Calu3 (cell line): Measurements from ENCODE around the gene GRID2. TPM values are rescaled to one million over a fixed set of nuclear protein-coding genes. Genes with fewer than 3 reads are reported as not detected.

Source experiments
- BruUV-seq: library from RNA; stranded (reverse); fragments of 400-500 nt; replicated peaks from 2 replicates; lab custom pipeline; 2021; lab: Mats Ljungman, UMichigan
- CTCF ChIA-PET: fragments of 300-600 bp; sonication (Branson Sonifier 250); formaldehyde crosslinking; loops from one replicate; lab custom pipeline; 2022; ENCODE audit warnings: antibody characterized with exemption; lab: Charles Lee
- DNase-seq: peaks from one replicate; pipeline ENCODE4 v3.0.0; 2022
- H3K27ac Mint-ChIP-seq: one replicate; pipeline ENCODE4 v1.8.0; 2022; ENCODE audit warnings: mixed read lengths; ENCODE audit not compliant: unreplicated experiment
- H3K27me3 Mint-ChIP-seq: one replicate; pipeline ENCODE4 v1.8.0; 2022; ENCODE audit warnings: mixed read lengths; ENCODE audit not compliant: unreplicated experiment
- H3K36me3 Mint-ChIP-seq: one replicate; pipeline ENCODE4 v1.8.0; 2022; ENCODE audit warnings: mild to moderate bottlenecking, moderate library complexity, mixed read lengths; ENCODE audit not compliant: insufficient read depth, unreplicated experiment
- H3K4me1 Mint-ChIP-seq: one replicate; pipeline ENCODE4 v1.8.0; 2022; ENCODE audit warnings: mild to moderate bottlenecking, low read depth, mixed read lengths; ENCODE audit not compliant: unreplicated experiment
- H3K4me3 Mint-ChIP-seq: one replicate; pipeline ENCODE4 v1.8.0; 2022; ENCODE audit warnings: mild to moderate bottlenecking, low read depth, moderate library complexity, mixed read lengths; ENCODE audit not compliant: unreplicated experiment
- H3K9me3 Mint-ChIP-seq: one replicate; pipeline ENCODE4 v1.8.0; 2022; ENCODE audit warnings: low read depth, mixed read lengths; ENCODE audit not compliant: unreplicated experiment
- intact Hi-C: fragments of 100-400 bp; cut with micrococcal nuclease; formaldehyde crosslinking; loops from one replicate; pipeline ENCODE4 v1.10.0; 2022; ENCODE audit not compliant: unreplicated experiment
- total RNA-seq: library from RNA; stranded (reverse); gene quantifications from 2 replicates; pipeline ENCODE4 v1.2.3, GENCODE V29; 2022
- TF ChIP-seq, protein P1 (sequence below): fragments of 200-600 bp; IDR thresholded peaks from one replicate; pipeline ENCODE4 v1.8.0; 2022; ENCODE audit warnings: antibody characterized with exemption; ENCODE audit not compliant: unreplicated experiment

Gene GRID2
- total RNA-seq, 1 experiment from 2014 or later, result not detected

DNA sequence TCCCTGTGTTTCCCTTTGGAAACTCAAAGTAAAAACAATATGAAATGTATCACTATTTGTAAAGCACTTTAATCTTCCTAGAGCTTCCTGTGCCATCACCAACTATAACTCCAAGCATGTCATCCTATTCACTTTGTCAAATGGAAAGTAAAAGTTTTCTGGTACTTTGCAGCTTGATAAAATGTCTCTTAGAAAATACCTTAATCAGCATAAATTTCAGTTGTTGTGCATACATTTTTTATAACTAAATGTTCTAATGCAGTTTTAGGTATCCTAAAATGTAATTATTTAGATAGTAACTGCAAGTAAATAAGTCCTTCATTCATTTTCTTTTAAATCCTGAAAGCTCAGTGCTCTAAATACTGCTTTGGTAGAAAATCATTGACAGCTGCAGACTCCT lies 558.7 kb downstream of the GRID2 start:
- H3K4me3 Mint-ChIP-seq, result no peak overlapping the region
- no peak for DNase-seq
- H3K4me1 Mint-ChIP-seq, result no peaks in the 10 kb centered on the region
- no peaks in the 10 kb centered on the region for H3K36me3 Mint-ChIP-seq
- BruUV-seq, result no TSS peak
- TF ChIP-seq, protein P1, sequence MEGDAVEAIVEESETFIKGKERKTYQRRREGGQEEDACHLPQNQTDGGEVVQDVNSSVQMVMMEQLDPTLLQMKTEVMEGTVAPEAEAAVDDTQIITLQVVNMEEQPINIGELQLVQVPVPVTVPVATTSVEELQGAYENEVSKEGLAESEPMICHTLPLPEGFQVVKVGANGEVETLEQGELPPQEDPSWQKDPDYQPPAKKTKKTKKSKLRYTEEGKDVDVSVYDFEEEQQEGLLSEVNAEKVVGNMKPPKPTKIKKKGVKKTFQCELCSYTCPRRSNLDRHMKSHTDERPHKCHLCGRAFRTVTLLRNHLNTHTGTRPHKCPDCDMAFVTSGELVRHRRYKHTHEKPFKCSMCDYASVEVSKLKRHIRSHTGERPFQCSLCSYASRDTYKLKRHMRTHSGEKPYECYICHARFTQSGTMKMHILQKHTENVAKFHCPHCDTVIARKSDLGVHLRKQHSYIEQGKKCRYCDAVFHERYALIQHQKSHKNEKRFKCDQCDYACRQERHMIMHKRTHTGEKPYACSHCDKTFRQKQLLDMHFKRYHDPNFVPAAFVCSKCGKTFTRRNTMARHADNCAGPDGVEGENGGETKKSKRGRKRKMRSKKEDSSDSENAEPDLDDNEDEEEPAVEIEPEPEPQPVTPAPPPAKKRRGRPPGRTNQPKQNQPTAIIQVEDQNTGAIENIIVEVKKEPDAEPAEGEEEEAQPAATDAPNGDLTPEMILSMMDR, result no peak
- no peaks in the 10 kb centered on the region for H3K27me3 Mint-ChIP-seq
- H3K9me3 Mint-ChIP-seq, result no peaks in the 10 kb centered on the region
- no peak overlapping the region for H3K27ac Mint-ChIP-seq
- intact Hi-C loops, result no loop called here
- CTCF ChIA-PET, result no interaction called here

DNA sequence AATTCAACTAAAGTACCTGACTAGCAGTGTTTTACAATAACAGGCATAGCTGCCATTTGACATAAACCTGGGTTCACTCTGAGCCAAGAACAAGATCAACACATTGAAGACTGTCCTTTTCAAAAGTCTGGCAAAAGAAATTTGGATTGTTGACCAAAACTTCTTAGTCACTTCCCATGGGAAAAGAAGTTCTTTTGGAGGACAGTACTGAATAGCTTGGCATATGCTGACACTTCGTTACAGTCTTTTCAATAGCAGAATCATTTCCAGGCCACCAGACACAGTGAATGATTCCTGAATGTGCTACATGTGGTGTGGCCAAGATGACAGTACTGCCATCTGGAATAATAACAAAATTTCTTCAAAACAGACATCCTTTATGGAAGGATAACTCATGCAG lies 560.3 kb downstream of the GRID2 start:
- Mint-ChIP-seq H3K4me1 (no peaks in the 10 kb centered on the region), H3K27me3 (no peaks in the 10 kb centered on the region), H3K4me3 (no peak overlapping the region), H3K9me3 (no peaks in the 10 kb centered on the region), H3K36me3 (no peaks in the 10 kb centered on the region), H3K27ac (no peak overlapping the region)
- no TSS peak for BruUV-seq
- CTCF ChIA-PET, result no interaction called here
- intact Hi-C loops, result no loop called here
- DNase-seq, result no peak
- TF ChIP-seq, protein P1, result no peak

DNA sequence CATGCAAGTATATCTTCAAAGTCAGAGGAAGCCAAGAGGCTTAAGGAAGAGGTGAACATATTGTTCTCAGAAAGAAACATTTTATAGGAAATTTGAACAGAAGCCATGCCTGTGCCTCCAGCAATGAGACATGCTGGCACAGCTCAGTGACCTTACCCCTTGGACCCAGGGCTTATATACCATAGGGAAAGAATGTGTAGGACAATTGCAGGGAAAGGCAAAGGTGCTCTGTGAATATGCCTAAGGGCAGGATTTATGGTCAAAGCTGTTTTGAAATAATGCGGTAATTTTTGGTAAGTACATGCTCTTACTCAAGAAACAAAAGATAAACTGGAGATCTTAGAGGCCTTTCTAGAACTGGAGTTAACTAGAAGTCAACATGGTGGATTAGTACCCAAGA lies 568.8 kb downstream of the GRID2 start:
- H3K4me3 Mint-ChIP-seq, result no peak overlapping the region
- TF ChIP-seq, protein P1, result no peak
- no peaks in the 10 kb centered on the region for H3K4me1 Mint-ChIP-seq
- BruUV-seq, result no TSS peak
- no peaks in the 10 kb centered on the region for H3K27me3 Mint-ChIP-seq
- intact Hi-C loops, result no loop called here
- CTCF ChIA-PET, result interaction anchor here (0.7 kb wide), 1 partner anchor 837 kb away, joined by 3 read pairs; no protein-coding TSS in a partner anchor
- DNase-seq, result no peak
- no peak overlapping the region for H3K27ac Mint-ChIP-seq
- H3K9me3 Mint-ChIP-seq, result no peaks in the 10 kb centered on the region
- no peaks in the 10 kb centered on the region for H3K36me3 Mint-ChIP-seq

DNA sequence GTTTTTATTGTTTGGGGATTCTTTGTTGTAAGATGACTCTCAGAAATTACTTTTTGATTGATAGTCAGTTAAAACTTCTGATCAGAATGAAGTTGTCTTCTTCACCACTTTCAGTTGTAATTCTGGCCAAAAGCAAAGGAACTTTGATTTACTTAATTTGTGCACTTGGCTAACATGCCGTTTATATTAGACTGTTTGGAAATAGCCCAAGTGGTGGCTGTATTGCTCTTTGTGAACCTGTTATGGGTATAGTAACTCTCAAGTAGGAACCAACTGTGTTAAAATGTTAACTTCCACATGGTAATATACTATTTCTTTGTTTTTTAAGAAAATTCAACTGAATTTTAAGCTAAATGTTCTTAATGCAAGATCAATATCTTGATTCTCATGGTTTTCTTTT lies 581.9 kb downstream of the GRID2 start:
- H3K27me3 Mint-ChIP-seq, result no peaks in the 10 kb centered on the region
- CTCF ChIA-PET, result no interaction called here

More for the DNA sequence above, 581.9 kb downstream of the GRID2 start:
- intact Hi-C loops, result no loop called here
- no peaks in the 10 kb centered on the region for H3K36me3 Mint-ChIP-seq
- H3K4me1 Mint-ChIP-seq, result no peaks in the 10 kb centered on the region
- no TSS peak for BruUV-seq
- no peak for DNase-seq
- TF ChIP-seq, protein P1, result no peak
- H3K27ac Mint-ChIP-seq, result no peak overlapping the region
- no peak overlapping the region for H3K4me3 Mint-ChIP-seq
- no peaks in the 10 kb centered on the region for H3K9me3 Mint-ChIP-seq
